ENCODE results near the gene PFDN4.

GRCh38 chr20:54193817-54194216, 14.1 kb upstream of the PFDN4 start:
- TF ChIP-seq, protein P1, sequence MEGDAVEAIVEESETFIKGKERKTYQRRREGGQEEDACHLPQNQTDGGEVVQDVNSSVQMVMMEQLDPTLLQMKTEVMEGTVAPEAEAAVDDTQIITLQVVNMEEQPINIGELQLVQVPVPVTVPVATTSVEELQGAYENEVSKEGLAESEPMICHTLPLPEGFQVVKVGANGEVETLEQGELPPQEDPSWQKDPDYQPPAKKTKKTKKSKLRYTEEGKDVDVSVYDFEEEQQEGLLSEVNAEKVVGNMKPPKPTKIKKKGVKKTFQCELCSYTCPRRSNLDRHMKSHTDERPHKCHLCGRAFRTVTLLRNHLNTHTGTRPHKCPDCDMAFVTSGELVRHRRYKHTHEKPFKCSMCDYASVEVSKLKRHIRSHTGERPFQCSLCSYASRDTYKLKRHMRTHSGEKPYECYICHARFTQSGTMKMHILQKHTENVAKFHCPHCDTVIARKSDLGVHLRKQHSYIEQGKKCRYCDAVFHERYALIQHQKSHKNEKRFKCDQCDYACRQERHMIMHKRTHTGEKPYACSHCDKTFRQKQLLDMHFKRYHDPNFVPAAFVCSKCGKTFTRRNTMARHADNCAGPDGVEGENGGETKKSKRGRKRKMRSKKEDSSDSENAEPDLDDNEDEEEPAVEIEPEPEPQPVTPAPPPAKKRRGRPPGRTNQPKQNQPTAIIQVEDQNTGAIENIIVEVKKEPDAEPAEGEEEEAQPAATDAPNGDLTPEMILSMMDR (IDR thresholded peaks at IDR 0.05): no peak
- TF ChIP-seq EZH2 (IDR thresholded peaks at IDR 0.05; ENCODE audit: borderline replicate concordance, insufficient read depth, low read depth, low read length, poor library complexity, severe bottlenecking): no peak
